Sigmoid colon (tissue), 4 donors: ENCODE data around the gene SCRN3.

Source experiments
- EP300 ChIP-seq, 4 donors: sonication (generic); formaldehyde crosslinking; IDR thresholded peaks; one replicate each; pipeline ENCODE4 v1.6.1; 2017; ENCODE audit warnings: antibody characterized with exemption in 4 of 4
- POLR2A ChIP-seq, 2 donors: fragments of 450-650 bp; IDR thresholded peaks; one replicate each; pipeline ENCODE4 v1.6.1; 2016; ENCODE audit warnings: antibody characterized with exemption in 2 of 2, mild to moderate bottlenecking in 2 of 2, moderate library complexity in 2 of 2
- POLR2AphosphoS5 ChIP-seq, 4 donors: sonication (generic); formaldehyde crosslinking; IDR thresholded peaks; one replicate each; pipeline ENCODE4 v1.6.1; 2017; ENCODE audit warnings: antibody characterized with exemption in 4 of 4
- TF ChIP-seq, protein P1 (sequence below), 4 experiments: fragments of 450-650 bp in 3 of 4; fragments of 200-600 bp in 1 of 4; IDR thresholded peaks; one replicate each; pipeline ENCODE4 v1.5.1; 2016 to 2019; ENCODE audit warnings: antibody characterized with exemption in 4 of 4, mild to moderate bottlenecking in 3 of 4, moderate library complexity in 2 of 4

GRCh38 chr2:174368691-174369090 is 26.8 kb upstream of the SCRN3 start:
- TF ChIP-seq POLR2A (IDR thresholded peaks at IDR 0.05), result no peak
- no peak for TF ChIP-seq POLR2AphosphoS5 (IDR thresholded peaks at IDR 0.05)
- TF ChIP-seq, protein P1, sequence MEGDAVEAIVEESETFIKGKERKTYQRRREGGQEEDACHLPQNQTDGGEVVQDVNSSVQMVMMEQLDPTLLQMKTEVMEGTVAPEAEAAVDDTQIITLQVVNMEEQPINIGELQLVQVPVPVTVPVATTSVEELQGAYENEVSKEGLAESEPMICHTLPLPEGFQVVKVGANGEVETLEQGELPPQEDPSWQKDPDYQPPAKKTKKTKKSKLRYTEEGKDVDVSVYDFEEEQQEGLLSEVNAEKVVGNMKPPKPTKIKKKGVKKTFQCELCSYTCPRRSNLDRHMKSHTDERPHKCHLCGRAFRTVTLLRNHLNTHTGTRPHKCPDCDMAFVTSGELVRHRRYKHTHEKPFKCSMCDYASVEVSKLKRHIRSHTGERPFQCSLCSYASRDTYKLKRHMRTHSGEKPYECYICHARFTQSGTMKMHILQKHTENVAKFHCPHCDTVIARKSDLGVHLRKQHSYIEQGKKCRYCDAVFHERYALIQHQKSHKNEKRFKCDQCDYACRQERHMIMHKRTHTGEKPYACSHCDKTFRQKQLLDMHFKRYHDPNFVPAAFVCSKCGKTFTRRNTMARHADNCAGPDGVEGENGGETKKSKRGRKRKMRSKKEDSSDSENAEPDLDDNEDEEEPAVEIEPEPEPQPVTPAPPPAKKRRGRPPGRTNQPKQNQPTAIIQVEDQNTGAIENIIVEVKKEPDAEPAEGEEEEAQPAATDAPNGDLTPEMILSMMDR (IDR thresholded peaks at IDR 0.05), result no peak
- no peak for TF ChIP-seq EP300 (IDR thresholded peaks at IDR 0.05)
